M059J (cell line): ENCODE results near the gene SLCO2B1. TPM values are rescaled to one million over a fixed set of nuclear protein-coding genes. Genes with fewer than 3 reads are reported as not detected.

ENCODE experiments used
- DNase-seq: peaks from one replicate; pipeline ENCODE4 v3.0.0-alpha.2; 2012; ENCODE audit warnings: low read depth
- total RNA-seq: library from RNA; depleted of rRNA; stranded (reverse); fragments of >200 nt; shearing (Covaris generic); gene quantifications from 2 replicates; pipeline ENCODE4 v1.2.3, GENCODE V29; 2014

Gene SLCO2B1
- total RNA-seq, 1 experiment from 2014 or later: 0.74 TPM

DNA sequence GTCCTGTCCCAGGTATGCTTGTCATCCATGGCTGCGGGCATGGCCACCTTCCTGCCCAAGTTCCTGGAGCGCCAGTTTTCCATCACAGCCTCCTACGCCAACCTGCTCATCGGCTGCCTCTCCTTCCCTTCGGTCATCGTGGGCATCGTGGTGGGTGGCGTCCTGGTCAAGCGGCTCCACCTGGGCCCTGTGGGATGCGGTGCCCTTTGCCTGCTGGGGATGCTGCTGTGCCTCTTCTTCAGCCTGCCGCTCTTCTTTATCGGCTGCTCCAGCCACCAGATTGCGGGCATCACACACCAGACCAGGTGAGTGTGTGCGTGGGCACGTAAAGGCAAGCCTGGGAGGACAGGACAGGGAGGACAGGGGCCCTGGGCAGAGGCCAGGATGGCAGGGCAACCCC is 42.4 kb downstream of the SLCO2B1 start:
- no peak for DNase-seq

DNA sequence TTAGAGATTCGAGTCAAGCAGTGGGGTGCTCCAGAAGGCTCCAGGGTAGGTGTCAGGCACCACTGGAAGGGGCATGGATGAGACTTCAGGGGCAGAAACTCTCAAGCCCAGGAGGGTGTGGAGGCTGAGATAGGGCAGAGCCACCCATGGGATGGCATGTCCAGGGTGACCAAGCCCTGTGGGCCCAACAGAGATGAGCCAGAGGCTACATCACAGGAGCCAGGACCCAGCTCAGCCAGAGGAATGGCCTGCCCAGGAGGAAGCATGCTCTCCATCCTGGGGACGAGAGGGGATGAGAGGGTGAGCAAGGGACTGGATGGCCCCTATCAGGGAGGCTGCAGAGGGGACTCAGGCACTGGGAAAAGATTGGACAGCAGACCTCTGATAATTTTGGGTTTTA is 42.8 kb downstream of the SLCO2B1 start:
- DNase-seq: no peak

DNA sequence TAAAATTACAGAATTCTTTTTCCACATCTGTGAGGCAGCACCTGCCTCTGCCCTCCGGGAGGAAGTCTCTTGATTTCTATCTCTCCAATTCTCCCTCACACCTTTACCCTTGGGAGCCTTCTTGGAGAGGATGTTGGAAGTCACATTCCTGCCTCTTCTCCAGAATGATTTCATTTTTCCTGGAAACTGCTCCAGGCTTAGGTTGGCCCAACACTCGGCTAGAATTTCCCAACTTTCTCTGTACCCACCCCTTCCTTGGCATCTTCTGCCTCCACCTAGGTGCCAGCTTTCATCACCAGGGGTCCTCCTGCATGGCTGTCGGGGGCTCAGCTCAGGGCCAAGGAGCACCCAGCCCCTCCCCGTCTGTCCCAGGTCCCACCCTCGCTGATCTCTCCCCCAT is 43.2 kb downstream of the SLCO2B1 start:
- no peak for DNase-seq

DNA sequence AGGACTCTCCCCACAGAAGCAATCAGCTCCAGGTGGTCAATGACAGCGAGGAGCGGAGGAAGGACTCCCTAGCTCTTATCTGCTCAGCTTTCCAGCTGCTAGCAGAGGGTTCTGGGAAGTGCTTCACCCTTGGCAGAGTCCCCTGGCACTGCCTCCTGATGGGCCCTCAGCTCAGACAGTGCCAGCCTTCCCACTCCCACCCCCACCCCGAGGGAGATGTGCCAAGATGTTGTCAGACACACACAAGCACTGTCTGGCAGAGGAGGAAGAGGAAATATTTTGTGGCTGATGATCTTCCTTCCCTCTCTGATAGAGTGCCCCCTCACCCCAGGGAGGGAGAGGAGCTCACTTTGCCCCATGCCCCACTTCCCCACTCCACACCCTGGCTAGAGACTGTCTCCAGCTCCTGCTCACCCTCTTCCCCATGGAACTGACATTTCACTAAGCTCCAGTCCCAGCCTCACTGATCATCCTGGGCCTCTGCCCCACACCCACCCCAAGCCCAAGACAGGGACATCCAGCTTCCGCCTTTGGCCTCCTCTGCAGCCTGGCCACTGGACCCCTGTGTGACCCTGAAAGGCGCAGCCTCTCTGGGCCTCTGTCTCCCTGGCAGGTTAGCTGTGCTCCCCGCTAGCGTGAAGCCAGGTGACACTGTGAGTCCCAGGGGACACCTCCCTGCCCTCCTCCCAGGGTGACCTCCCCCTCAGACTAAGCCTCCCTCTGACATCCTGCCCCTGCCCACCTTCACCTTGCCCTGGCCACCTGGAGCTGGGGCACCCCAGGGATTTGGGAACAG is 44.5 kb downstream of the SLCO2B1 start:
- no peak for DNase-seq

DNA sequence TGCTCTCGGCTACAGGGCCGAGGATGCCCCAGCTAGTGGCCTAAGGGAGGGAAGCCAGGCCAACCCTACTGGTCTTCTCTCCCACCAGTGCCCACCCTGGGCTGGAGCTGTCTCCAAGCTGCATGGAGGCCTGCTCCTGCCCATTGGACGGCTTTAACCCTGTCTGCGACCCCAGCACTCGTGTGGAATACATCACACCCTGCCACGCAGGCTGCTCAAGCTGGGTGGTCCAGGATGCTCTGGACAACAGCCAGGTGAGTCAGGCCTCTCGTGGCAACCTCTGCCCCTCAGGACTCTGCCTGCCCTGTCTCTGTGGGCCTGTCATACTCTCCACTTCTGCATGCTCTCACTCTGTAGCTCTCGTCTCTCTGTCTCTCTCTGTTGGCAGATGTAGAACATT is 45.5 kb downstream of the SLCO2B1 start:
- no peak for DNase-seq

DNA sequence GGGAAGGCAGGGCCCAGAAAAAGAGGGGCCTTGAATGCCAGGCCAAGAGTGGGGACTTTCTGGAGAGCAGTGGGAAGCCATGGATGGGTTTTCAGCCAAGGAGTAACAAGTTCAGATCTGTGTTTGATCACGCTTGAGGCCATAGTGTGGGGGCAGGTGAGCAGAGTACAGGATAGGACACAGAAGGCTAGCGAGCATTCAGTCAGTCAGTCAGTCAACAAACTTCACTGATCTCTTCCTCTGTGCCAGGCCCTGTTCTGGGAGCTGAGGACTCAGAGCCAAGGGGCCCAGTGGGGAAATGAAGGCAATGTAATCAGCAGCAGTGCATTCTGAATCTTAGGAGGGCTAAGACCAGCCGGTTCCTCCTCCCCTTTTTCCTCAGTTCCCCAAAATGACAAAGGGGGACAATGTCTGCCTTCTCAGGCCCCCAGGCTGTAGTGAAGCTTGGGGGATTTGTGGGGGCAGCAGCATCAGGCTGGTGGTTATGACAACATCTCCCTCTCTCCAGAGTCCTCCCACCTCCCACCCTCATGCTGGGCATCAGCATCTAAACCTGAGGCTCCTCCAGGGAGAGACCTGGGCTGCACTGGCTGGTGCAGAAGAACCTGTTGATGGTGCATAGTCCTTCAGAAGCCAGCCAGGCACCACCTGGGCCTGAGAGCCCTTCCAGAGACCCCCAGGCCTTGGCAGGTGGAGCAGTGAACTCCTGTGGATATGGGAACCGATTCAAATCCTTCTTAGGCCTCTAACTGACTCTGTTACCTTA is 46.8 kb downstream of the SLCO2B1 start:
- no peak for DNase-seq

DNA sequence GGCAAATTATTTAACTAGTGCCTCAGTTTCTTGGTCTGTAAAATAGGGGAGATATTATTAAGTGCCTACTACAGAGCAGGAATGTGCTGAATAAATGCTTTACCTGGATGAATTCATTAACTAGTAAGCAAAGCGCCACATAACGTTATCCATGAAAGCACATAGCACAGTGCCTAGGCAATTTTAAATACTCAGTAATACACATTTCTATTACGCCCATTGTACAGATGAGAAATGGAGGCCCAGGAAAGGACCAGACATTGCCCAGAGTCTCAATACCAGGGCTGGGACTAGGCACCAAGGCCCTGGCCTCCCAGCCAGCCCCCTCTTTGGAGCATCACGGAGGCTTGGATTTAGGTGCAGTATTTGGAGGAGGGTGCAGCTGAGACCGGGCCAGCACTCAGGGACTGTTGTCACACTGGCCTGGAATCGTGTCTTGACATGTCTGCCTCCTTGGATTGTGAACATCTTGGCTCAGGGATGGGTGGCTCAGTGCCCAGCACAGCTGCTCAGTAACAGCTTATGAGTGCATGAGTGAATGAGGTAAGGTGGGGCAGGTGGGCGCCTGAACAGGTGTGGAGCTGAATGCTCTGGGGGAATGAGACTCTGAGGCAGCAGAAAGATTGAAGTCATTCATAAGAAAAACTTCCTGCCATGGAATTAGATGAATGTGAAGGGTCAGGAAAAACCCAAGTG is 47.5 kb downstream of the SLCO2B1 start:
- no peak for DNase-seq

DNA sequence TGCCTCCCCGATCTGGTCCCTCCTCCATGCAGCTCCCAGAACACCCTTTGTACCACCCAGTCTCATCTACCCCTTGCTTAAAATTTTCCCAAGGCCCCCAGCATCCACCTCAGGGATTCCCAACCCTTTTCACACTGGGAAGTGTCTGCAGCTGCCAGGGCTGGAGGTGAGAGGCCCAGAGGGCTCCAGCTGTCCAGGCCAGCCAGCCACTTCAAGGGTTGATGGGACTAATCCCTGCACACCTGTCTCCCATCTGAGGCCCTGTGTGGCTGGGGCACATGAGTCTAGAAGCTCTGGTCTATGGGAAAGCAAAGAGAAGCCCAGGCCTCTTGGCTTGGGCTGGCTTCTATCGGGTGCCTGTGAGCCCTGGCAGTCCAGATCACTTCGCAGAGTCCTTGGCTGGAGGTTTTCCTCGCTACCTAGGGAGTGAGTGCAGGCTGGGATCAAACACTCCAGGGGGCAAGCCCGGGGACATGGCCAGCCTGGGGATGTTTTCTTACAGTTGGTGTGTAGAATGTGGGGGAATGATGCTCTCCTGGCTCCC is 48.6 kb downstream of the SLCO2B1 start:
- no peak for DNase-seq

DNA sequence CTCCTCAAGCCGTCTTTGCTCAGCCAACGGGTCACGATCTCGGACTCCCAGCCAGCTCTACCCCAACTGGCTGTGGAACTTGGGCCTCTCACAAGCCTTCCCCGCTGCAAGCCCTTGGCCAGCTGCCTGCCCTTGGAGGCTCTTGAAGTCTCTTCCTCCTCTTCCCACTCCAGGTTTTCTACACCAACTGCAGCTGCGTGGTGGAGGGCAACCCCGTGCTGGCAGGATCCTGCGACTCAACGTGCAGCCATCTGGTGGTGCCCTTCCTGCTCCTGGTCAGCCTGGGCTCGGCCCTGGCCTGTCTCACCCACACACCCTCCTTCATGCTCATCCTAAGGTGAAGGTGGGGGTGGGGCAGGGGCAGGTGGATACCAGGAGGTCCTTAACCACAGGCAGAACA is 49.1 kb downstream of the SLCO2B1 start:
- DNase-seq: no peak

DNA sequence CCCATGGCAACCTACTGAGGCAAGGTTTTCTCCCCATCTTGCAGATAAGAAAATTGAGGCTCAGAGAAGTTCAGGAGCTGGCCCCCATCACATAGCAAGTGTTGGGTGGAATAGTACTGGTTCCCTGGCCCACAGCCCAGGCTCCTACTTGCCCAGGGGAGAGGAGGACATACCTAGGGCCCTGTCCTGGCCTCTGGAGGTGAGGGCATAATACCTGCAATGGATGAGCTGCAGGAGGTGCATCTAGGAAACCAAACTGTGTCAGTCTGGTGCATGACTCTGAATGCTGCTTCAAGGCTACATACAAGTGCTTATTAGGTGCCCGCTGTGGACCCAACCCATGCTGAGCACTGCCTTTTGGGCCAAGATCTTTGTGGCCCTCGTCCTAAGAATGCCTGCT is 49.6 kb downstream of the SLCO2B1 start:
- DNase-seq: no peak

DNA sequence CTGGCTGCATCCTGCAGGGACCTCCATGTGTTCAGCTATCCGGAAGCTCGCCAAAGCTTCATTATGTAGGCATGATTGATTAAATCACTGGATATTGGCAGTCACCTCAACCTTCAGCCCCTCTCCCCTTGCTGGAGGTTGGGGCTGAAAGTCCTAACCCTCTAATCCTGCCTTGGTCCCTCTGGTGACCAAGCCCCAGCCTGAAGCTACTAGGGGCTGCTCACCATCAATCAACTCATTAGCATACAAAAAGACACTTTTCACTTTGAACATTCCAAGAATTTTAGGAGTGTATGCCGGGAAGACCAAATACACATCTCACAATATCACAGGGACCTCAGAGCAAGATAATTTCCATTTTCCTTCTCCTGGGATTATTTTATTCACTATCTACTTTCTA is 50.9 kb downstream of the SLCO2B1 start:
- DNase-seq: no peak

DNA sequence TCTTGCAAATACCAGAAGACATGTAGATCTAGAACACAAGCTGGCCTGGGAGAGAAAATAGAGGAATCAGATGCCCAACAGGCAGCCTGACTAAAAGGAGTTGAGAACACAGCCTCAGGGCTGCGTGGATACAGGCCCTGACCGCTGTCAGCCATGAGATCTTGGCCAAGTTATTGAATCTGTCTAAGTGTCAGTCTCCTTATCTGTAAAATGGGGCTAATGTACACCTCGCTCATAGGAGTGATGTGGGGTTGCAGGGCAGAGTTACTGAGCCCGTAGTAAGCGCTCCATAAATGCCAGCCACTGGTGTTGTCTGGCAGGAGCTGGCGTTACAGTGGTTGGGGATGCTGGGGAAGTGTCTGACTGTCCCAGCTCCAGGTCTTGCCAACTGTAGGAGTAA is 51.3 kb downstream of the SLCO2B1 start:
- no peak for DNase-seq

DNA sequence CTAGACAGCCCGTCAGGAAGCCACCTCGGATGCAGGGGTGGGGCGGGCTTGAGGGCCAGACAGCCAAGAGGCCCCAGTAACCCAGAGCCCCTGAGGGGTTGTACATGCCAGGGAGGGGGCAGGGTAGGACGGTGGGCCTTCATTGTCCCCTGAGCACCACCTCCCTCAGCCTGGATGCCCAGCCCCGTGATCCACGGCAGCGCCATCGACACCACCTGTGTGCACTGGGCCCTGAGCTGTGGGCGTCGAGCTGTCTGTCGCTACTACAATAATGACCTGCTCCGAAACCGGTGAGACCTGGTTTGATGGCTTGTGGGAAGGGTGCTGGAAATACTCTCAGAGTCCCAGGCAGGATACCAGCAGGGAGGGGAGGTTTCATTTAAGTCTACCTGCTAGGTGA is 52.2 kb downstream of the SLCO2B1 start:
- no peak for DNase-seq

DNA sequence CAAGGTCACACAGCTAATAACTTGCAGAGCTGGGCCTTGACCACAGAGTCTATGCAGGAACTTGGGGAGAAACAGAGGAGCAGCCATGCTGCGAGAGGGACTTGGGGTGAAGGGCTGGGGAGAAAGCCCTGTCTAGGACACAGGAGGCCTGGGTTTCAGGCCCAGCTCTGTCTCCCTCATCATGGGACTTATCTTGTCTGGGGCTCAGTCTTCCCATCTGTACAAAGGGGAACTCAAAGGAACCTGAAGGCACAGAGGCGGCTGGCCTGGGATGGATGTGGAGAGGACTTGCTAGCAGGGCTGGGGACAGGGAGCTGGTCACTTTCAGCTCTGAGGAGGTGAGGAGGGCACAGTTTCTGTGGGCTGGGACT is 52.7 kb downstream of the SLCO2B1 start:
- no peak for DNase-seq

DNA sequence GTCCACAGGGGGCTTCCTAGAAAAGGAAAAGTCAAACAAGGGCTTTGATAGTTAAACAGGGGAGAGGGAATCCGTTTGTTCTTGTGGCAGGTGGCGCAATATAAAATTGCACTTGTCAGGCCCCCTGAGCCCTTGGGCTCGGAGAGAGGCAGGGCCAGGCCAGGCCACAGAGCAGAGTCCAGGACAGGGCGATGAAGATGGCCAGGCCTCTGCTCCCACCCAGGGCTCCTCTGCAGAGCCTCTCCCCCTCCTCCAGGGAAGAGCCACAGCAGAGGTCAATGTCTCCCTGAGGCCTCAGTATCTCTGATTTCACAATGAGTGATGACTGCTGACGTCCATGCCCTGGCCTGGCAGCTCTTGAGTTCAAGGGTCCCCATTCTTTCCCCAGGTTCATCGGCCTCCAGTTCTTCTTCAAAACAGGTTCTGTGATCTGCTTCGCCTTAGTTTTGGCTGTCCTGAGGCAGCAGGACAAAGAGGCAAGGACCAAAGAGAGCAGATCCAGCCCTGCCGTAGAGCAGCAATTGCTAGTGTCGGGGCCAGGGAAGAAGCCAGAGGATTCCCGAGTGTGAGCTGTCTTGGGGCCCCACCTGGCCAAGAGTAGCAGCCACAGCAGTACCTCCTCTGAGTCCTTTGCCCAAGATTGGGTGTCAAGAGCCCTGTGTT is 53.2 kb downstream of the SLCO2B1 start:
- no peak for DNase-seq

DNA sequence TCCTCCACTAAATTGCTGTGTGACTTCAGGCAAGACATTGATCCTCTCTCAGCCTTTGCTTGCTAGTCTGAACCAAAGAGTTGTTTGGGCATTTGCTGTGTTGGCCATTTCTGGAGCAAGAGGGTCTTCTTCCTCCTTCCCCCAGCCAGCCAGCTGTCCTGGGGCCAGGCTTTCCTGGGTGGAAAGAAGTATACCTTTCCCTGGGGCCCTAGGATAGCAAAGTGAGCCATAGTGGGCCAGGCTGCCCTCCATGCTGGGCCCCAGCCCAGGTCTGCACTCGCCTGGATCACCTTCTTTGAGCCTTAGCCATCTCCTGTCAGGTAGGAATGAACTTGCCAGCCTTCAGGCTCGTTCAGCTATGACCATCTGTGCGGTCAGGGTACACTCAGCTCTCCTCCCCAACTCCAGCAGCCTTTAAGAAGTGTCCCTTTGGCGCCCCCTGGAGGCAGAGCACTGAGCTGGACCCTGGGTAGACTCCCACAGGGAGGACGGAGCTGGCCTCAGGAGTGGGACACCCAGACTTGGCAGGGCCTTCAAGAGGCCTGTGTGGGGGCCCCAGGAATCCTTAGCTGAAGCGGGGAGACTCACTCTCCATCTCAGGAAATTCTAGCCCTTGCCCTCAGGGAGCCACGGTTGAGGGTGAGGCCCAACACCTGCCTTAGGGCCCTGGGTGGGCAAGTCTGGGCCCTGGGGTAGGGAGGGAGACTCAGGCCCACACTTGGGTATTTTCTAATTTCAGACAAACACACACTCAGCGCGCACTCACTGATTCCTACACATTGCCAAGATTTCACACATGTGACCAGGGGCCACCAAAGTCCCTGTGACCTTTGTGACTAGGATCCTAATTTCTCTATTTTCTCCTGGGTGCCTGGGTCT is 54.0 kb downstream of the SLCO2B1 start:
- DNase-seq: peak; percentile 81

DNA sequence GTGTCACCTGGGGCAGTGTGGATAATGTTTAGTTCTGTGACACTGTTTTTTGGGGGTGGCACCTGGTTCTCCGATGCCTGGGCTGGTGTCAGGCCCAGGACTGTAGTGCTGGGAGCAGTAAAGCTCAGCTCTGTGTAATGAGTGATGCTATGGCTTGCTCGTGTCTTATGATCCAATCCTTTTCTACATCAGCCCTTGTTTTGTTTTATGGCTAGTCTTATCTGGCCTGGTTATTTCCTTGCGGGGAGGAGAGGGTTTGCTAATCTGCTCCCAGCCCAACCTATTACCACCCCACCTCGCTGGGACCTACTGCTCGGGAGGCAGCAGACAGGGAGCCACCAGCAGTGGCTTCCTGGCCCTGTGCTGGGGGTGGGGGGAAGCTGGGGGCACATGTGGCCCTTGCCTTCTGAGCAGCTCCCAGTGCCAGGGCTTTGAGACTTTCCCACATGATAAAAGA is 54.7 kb downstream of the SLCO2B1 start:
- DNase-seq: no peak

DNA sequence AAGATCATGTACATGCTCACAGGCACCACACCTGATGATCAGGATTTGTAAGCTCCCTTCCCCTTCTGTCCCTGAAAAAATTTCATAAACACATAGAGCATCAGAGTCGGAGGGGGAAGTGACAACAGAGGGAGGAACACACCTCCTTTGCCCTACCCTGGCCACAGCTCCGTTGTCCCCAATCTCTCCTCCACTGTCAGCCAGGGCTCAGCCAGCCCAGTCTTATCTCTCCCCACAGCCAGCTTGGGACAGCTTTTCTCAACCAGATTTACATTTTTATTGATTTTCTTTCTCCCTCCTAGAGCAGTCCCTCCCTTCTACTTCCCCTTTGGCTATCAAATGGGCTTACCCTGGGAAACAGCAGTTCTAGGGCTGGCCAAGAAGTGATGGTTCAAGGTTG is 57.5 kb downstream of the SLCO2B1 start:
- DNase-seq: no peak

DNA sequence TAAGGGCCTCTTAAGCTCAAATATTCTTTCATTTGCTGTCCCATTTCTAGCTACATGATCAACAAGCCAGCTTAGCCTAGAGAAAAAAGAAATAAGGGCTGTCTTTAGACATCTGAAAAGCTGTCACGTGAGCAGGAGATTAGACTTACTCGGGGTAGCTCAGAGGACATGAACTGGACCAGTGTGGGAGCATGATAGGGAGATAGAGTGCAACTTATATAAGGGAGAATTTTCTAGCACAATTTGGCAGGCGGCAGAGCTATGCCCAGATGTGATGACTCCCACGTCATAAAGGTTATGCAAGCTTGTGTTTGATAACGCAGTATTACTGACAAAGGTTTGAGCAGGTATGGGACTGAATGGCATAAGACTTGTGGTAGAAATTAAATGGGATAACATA is 61.5 kb downstream of the SLCO2B1 start:
- DNase-seq: no peak

DNA sequence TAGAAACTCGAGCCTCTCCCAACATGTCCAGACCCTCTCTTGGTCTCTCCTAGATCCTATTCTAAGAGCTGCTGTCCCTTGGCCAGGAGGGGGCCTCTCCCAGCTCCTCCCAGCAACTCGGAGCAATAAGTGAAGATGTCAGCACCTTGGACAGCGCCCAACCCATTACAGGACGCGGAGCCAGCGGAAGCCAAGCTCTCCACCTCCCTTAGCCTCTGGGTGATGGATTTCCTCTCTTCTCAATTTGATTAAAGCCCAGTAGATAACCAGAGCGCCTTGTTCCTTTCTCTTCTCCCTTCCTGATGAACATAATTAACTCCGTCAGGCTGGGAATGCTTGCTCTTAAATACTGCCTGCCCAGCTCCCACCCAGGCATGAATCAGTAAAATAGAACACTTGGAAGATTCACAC is 63.5 kb downstream of the SLCO2B1 start:
- DNase-seq: peak; percentile 74

DNA sequence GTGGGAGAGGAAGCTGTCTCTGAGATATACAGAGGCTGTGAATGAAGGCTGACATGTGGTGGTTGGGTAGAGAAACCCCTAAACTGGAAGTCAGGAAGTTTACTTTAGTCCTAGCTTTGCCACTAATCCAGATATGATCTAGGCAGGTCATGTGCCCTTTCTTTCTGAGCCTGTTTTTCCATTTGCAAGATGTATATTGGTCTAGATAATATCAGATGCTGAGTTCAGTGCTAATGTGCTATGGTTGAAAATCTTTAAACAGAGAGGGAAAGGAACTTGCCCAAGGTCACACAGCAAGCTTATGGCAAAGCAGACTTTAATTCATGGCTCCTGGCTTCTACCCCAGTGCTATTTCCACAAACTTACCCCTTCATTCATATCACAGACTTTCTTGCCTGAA is 63.9 kb downstream of the SLCO2B1 start:
- DNase-seq: no peak
